ENCODE data around the gene CCDC194. TPM values are rescaled to one million over a fixed set of nuclear protein-coding genes. Genes with fewer than 3 reads are reported as not detected.
A peak's percentile ranks its signal among the peaks of the same experiment; 100 is the strongest.

Gene CCDC194
- total RNA-seq, 2 experiments from 2014 or later: 0.78 to 1.3 TPM

- Mint-ChIP-seq H3K4me3 (no peak overlapping the region), H3K27me3 (no peaks in the 10 kb centered on the region), H3K4me1 (ENCODE audit: low read depth) (peaks cover 21% of the 10 kb centered on the region), H3K9me3 (no peaks in the 10 kb centered on the region), H3K27ac (no peak overlapping the region), H3K36me3 (ENCODE audit: low read depth) (peaks cover 18% of the 10 kb centered on the region)
- POLR2A ChIA-PET: no interaction called here
- DNase-seq (no peak), ATAC-seq (no peak)
- no peak for TF ChIP-seq CTCF (IDR thresholded peaks at IDR 0.05)
- CTCF ChIA-PET: interaction anchor here (1.6 kb wide), 1 partner anchor 10 kb away, joined by 4 read pairs; the partner anchor contains the start of gene MVB12A
- intact Hi-C loops (cut with micrococcal nuclease): loop anchor here (10.0 kb wide), 1 partner anchor 45 kb away; no protein-coding TSS in a partner anchor
Measured at GRCh38 chr19:17409990-17410389, 16.0 kb upstream of the CCDC194 start.

DNA sequence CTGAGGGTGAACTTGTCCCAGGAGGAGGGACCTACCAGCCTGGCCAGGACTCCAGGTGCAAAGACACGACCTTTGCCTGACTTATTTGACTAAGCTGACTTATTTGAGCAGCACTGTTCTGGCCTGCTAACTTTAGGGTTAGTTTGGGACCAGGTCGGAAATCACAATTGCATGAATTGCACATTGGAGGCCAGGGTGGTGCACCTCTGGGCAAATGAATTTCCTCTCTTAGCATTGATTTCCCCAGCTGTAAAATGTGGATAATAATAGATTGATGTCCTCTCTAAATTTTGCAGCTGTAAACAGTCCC, 12.8 kb upstream of the CCDC194 start:
- intact Hi-C loops (cut with micrococcal nuclease): loop anchor here (10.0 kb wide), 1 partner anchor 48 kb away; no protein-coding TSS in a partner anchor
- CTCF ChIA-PET: interaction anchor here (1.1 to 1.8 kb wide), 5 partner anchors 13 to 34 kb away, joined by 3 to 6 read pairs (median 4); partner anchors contain the start of gene MVB12A

GRCh38 chr19:17406046-17406886, 12.3 kb upstream of the CCDC194 start:
- H3K4me1 Mint-ChIP-seq (ENCODE audit: low read depth): peaks cover 29% of the 10 kb centered on the region
- no peaks in the 10 kb centered on the region for H3K9me3 Mint-ChIP-seq
- DNase-seq (peak; percentile 61), ATAC-seq (peak; percentile 0)
- H3K4me3 Mint-ChIP-seq: peak overlapping the region; percentile 95
- peak overlapping the region; percentile 97 for H3K27ac Mint-ChIP-seq
- POLR2A ChIA-PET: interaction anchor here (0.8 to 2.5 kb wide), 21 partner anchors 10 to 526 kb away, joined by 3 to 22 read pairs (median 4); partner anchors contain the start of genes ANO8, CCDC124, CCDC194 and MVB12A
- no peak for TF ChIP-seq CTCF (IDR thresholded peaks at IDR 0.05)
- peaks cover 36% of the 10 kb centered on the region for H3K36me3 Mint-ChIP-seq (ENCODE audit: low read depth)
- intact Hi-C loops (cut with micrococcal nuclease): loop anchor here (10.0 kb wide), 1 partner anchor 49 kb away; no protein-coding TSS in a partner anchor
- CTCF ChIA-PET: interaction anchor here (0.6 to 1.8 kb wide), 11 partner anchors 13 to 139 kb away, joined by 3 to 8 read pairs (median 4); partner anchors contain the start of genes BABAM1, DDA1 and MVB12A
- no peaks in the 10 kb centered on the region for H3K27me3 Mint-ChIP-seq

More for the DNA sequence above, 12.8 kb upstream of the CCDC194 start:
- Mint-ChIP-seq H3K27ac (peak overlapping the region; percentile 97), H3K4me3 (peak overlapping the region; percentile 95), H3K9me3 (no peaks in the 10 kb centered on the region), H3K36me3 (ENCODE audit: low read depth) (peaks cover 33% of the 10 kb centered on the region), H3K4me1 (ENCODE audit: low read depth) (peaks cover 27% of the 10 kb centered on the region), H3K27me3 (no peaks in the 10 kb centered on the region)
- POLR2A ChIA-PET: interaction anchor here (0.8 to 2.5 kb wide), 9 partner anchors 10 to 526 kb away, joined by 3 to 22 read pairs (median 4); partner anchors contain the start of genes ANO8, CCDC124 and MVB12A
- ATAC-seq: no peak
- no peak for TF ChIP-seq CTCF (IDR thresholded peaks at IDR 0.05)
- peak; percentile 15 for DNase-seq

- no peaks in the 10 kb centered on the region for H3K27me3 Mint-ChIP-seq
- TF ChIP-seq CTCF (IDR thresholded peaks at IDR 0.05): no peak
- ATAC-seq: peak; percentile 77
- intact Hi-C loops (cut with micrococcal nuclease): loop anchor here (10.0 kb wide), 1 partner anchor 49 kb away; no protein-coding TSS in a partner anchor
- DNase-seq: peak; percentile 72
- no peaks in the 10 kb centered on the region for H3K9me3 Mint-ChIP-seq
- CTCF ChIA-PET: interaction anchor here (0.6 to 1.8 kb wide), 9 partner anchors 14 to 138 kb away, joined by 3 to 8 read pairs (median 5); partner anchors contain the start of genes BABAM1, DDA1 and MVB12A
- peaks cover 29% of the 10 kb centered on the region for H3K4me1 Mint-ChIP-seq (ENCODE audit: low read depth)
- H3K4me3 Mint-ChIP-seq: peak within 1 kb of the TSS; percentile 95
- POLR2A ChIA-PET: interaction anchor here (0.6 to 2.5 kb wide), 22 partner anchors 9 to 530 kb away, joined by 3 to 22 read pairs (median 4); partner anchors contain the start of genes ANO8, BABAM1, CCDC194 and MVB12A
- peak within 1 kb of the TSS; percentile 97 for H3K27ac Mint-ChIP-seq
- H3K36me3 Mint-ChIP-seq (ENCODE audit: low read depth): peaks cover 38% of the 10 kb centered on the region
Measured at GRCh38 chr19:17405250-17406045, 11.5 kb upstream of the CCDC194 start, which contains the start of gene BST2. TSS of gene BST2 (minus strand) at chr19:17405630. CDS start at chr19:17405575, 55 bp downstream.
